Type B pancreatic cell (in vitro differentiated cells): ENCODE data around the gene SRRT. TPM values are rescaled to one million over a fixed set of nuclear protein-coding genes. Genes with fewer than 3 reads are reported as not detected.

Experiments
- DNase-seq: peaks from one replicate; pipeline ENCODE4 v3.0.0; 2021; ENCODE audit warnings: mixed read lengths; ENCODE audit not compliant: unreplicated experiment; ENCODE audit errors: extremely low spot score
- H3K27ac Mint-ChIP-seq: 2 replicates; pipeline ENCODE4 v1.8.0; 2021; ENCODE audit warnings: mild to moderate bottlenecking, mixed read lengths
- H3K27me3 Mint-ChIP-seq: 2 replicates; pipeline ENCODE4 v1.8.0; 2021; ENCODE audit warnings: mixed read lengths
- H3K36me3 Mint-ChIP-seq: 2 replicates; pipeline ENCODE4 v1.8.0; 2021; ENCODE audit warnings: mixed read lengths
- H3K4me1 Mint-ChIP-seq: one replicate; pipeline ENCODE4 v1.8.0; 2021; ENCODE audit warnings: mixed read lengths; ENCODE audit not compliant: unreplicated experiment
- H3K4me3 Mint-ChIP-seq: 2 replicates; pipeline ENCODE4 v1.8.0; 2021; ENCODE audit warnings: mild to moderate bottlenecking, mixed read lengths
- H3K9me3 Mint-ChIP-seq: 2 replicates; pipeline ENCODE4 v1.8.0; 2021; ENCODE audit warnings: mixed read lengths
- CTCF ChIP-seq: fragments of 200-600 bp; sonication (generic); conservative IDR thresholded peaks from 2 replicates; pipeline ENCODE4 v1.5.0; 2021; ENCODE audit warnings: antibody characterized with exemption, mild to moderate bottlenecking
- total RNA-seq: library from RNA; stranded (reverse); gene quantifications from 2 replicates; pipeline ENCODE4 v1.2.1, GENCODE V29; 2021; ENCODE audit warnings: low replicate concordance

The SRRT gene
- total RNA-seq, 1 donor from 2014 or later, result 239 TPM

DNA sequence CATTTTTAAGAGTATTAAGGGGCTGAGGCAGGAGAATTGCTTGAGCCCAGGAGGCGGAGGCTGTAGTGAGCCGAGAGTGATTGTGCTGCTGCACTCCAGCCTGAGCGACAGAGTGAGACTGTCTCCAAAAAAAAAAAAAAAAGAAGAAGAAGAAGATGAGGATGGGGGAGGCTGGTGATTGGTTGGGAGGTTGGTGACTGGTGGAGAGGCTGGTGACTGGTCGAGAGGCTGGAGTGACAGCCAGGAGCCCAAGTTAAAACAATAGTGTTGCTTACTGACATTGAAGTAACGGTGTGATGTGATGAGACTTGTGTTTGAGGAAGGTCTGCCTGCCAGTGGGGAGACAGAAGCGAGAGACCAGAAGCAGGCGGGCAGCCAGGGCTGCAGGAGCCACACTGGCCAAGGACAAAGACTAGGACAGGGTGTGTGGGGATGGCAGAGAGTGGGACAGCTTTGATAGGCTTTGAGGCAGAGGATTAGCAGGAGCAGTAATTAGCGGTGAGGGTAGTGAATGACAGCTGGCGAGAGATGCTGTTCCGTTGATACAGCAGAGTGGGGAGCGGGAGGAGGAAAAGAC, 4.9 kb downstream of the SRRT start:
- Mint-ChIP-seq H3K27ac (peak overlapping the region; percentile 52), H3K9me3 (no peaks in the 10 kb centered on the region), H3K27me3 (no peaks in the 10 kb centered on the region), H3K36me3 (peaks cover 41% of the 10 kb centered on the region), H3K4me1 (peaks cover 37% of the 10 kb centered on the region), H3K4me3 (peak overlapping the region; percentile 1)
- TF ChIP-seq CTCF, result no peak
- no peak for DNase-seq

- DNase-seq, result no peak
- no peaks in the 10 kb centered on the region for H3K27me3 Mint-ChIP-seq
- peaks cover 41% of the 10 kb centered on the region for H3K36me3 Mint-ChIP-seq
- TF ChIP-seq CTCF, result no peak
- H3K4me1 Mint-ChIP-seq, result peaks cover 36% of the 10 kb centered on the region
- no peak overlapping the region for H3K4me3 Mint-ChIP-seq
- peak overlapping the region; percentile 56 for H3K27ac Mint-ChIP-seq
- no peaks in the 10 kb centered on the region for H3K9me3 Mint-ChIP-seq
Measured at GRCh38 chr7:100880645-100881044, 5.7 kb downstream of the SRRT start.

GRCh38 chr7:100881136-100881535, 6.2 kb downstream of the SRRT start:
- peaks cover 44% of the 10 kb centered on the region for H3K36me3 Mint-ChIP-seq
- no peak for DNase-seq
- H3K9me3 Mint-ChIP-seq, result no peaks in the 10 kb centered on the region
- peaks cover 37% of the 10 kb centered on the region for H3K4me1 Mint-ChIP-seq
- no peaks in the 10 kb centered on the region for H3K27me3 Mint-ChIP-seq
- TF ChIP-seq CTCF, result no peak
- no peak overlapping the region for H3K27ac Mint-ChIP-seq
- H3K4me3 Mint-ChIP-seq, result no peak overlapping the region

- Mint-ChIP-seq H3K36me3 (peaks cover 45% of the 10 kb centered on the region), H3K4me3 (no peak overlapping the region), H3K9me3 (no peaks in the 10 kb centered on the region), H3K27ac (no peak overlapping the region), H3K4me1 (peaks cover 34% of the 10 kb centered on the region), H3K27me3 (no peaks in the 10 kb centered on the region)
- DNase-seq, result no peak
- no peak for TF ChIP-seq CTCF
Measured at GRCh38 chr7:100882201-100882600, 7.3 kb downstream of the SRRT start.

GRCh38 chr7:100882785-100883526, 8.1 kb downstream of the SRRT start:
- Mint-ChIP-seq H3K9me3 (no peaks in the 10 kb centered on the region), H3K4me3 (no peak overlapping the region), H3K36me3 (peaks cover 50% of the 10 kb centered on the region), H3K4me1 (peaks cover 42% of the 10 kb centered on the region), H3K27ac (peak overlapping the region; percentile 70), H3K27me3 (no peaks in the 10 kb centered on the region)
- no peak for TF ChIP-seq CTCF
- no peak for DNase-seq
